ENCODE measurements around the gene CACNA1E.
"Not testable (repeated sequence)": the region's sequence is repeated elsewhere in the genome, so short reads cannot be mapped to it uniquely, and the experiment has no call there.

CACNA1E gene

GRCh38 chr1:181517181-181517875, 34.0 kb downstream of the CACNA1E start:
- no peak for DNase-seq (ENCODE audit: low read depth)

- DNase-seq (ENCODE audit: low read depth), result no peak
These were observed 34.8 kb downstream of the CACNA1E start for GRCh38 chr1:181518152-181518551.

GRCh38 chr1:181522864-181523263, 39.5 kb downstream of the CACNA1E start:
- no peak for DNase-seq (ENCODE audit: low read depth)

- no peak for DNase-seq (ENCODE audit: low read depth)
These were observed 41.9 kb downstream of the CACNA1E start for GRCh38 chr1:181525104-181525721.

GRCh38 chr1:181528241-181528640, 44.9 kb downstream of the CACNA1E start:
- DNase-seq (ENCODE audit: low read depth), result not testable (repeated sequence)

DNA sequence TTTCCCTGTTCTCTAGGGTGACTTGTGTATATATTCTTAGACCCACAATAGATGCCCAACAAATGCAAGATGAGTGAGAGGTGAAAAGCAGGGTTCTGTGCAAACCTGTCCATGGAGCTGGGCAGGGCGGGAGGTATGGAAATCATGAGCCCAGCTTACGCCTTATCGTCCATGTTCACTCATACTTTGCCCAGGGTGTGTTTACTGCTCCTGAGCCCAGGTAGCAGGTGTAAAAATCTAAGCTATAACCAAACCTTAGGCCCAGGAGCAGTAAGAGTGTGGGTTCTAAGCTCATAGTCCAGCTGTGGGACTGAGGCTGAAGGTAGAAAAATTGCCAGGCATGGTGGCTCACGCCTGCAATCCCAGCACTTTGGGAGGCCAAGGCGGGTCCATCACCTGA, 48.1 kb downstream of the CACNA1E start:
- DNase-seq (ENCODE audit: low read depth), result no peak

DNA sequence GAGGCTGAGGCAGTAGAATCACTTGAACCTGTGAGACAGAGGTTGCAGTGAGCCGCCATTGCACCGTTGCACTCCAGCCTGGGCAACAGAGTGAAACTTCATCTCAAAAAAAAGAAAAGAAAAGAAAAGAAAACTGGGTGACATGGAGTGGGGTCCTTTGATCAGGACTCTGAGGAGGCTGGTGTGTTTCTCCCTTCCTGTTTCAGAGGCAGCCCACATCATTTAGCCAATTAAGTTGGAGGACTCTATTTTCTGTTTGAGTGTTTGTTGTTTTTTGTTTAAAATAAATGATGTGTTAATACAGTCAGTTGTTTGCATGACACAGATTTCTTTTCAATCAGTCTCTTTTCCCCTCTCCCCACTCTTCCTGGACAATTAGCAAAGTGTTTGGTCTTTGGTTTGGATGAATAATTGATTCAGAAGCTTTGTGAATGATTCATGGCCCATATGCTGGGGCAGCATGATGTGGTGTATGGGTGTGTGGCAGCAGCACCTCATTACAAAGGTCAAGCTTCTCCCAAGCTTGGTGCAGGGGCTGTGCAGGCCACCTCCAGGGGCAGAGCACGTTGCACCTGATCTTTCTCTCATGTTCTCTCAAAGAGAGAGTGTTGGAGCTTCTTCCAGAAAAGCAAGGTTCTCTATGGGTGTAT, 48.8 kb downstream of the CACNA1E start:
- no peak for DNase-seq (ENCODE audit: low read depth)

GRCh38 chr1:181538836-181539235, 55.5 kb downstream of the CACNA1E start:
- DNase-seq (ENCODE audit: low read depth), result no peak

DNA sequence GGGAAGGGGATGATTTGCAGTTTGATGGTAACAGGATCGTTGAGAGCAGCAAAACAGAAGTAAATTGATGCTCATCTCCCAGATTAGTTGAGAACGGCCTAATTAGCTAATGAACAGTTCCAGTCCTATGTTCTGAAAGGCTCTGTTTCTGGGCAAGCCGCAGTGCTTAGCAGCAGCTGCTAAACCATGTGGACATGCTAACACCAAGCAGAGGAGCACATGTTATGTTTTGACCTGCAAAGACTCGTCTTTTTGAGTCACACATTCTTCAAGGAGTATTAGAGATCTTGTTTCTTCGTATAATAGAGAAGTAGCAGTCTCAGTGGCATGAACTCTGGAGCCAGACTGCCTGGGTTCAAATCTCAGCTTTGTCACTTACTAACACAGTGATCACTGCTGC, 58.1 kb downstream of the CACNA1E start:
- no peak for DNase-seq (ENCODE audit: low read depth)

DNA sequence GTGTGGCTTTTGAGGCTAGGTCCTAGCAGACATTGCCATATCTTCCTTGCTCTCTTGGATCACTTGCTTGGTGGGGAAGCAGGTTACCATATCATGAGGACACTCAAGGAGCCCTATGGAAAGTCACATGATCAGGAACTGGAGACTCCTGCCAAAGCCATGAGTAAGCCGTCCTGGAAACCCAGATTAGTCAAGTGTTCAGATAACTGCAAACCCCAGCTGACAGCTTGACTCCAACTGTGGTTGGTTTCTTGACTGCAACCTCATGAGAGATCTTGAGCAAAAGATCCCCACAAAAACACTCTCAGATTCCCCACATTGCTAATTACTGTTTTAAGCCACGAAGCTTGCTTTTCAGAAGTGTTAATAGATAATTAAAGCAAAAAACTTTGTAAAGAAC, 58.6 kb downstream of the CACNA1E start:
- no peak for DNase-seq (ENCODE audit: low read depth)

- not testable (repeated sequence) for DNase-seq (ENCODE audit: low read depth)
These were observed 59.1 kb downstream of the CACNA1E start for GRCh38 chr1:181542406-181542805.

GRCh38 chr1:181545395-181545794, 62.1 kb downstream of the CACNA1E start:
- DNase-seq (ENCODE audit: low read depth), result no peak

- no peak for DNase-seq (ENCODE audit: low read depth)
These were observed 65.2 kb downstream of the CACNA1E start for GRCh38 chr1:181548497-181548896.

GRCh38 chr1:181551249-181551648, 67.9 kb downstream of the CACNA1E start:
- no peak for DNase-seq (ENCODE audit: low read depth)

GRCh38 chr1:181551754-181552153, 68.4 kb downstream of the CACNA1E start:
- DNase-seq (ENCODE audit: low read depth), result no peak

DNA sequence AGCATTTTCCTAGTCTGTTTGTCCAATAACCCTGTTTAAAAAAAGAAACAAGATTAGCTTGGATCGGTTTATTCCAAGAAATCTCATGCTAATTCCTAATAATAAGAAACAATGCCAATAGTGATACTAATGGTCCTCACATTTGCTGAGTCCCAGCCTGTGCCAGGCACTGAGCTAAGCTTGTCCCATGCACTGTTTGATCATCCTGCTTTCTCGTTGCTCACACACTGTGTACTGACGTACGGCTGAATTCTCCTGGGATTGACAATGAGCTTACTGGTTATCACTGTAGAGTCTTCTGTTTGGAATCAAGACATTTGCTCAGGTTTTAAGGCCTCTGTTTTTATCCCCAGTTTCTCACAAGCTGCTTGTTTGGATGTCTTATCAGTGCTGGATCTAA, 71.1 kb downstream of the CACNA1E start:
- no peak for DNase-seq (ENCODE audit: low read depth)

DNA sequence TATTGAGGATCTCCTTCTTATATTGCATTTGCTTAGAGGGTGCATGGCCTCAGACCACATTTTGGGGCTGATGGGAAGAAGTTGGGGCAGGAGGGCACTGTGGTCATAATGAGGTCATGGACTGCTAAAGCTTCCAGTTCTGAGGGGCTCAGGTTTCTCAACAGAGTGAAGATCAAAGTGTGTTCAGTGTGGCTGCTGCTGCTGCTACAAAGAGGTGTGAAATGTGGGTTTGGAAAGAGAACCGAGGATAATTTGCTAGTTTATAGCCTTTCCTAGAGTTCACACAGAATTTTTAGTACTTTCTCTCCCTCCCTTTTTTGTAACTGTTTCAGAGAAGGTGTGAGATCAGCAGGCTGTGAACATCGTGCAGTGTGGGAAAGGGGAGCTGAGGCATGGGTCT, 73.3 kb downstream of the CACNA1E start:
- DNase-seq (ENCODE audit: low read depth), result no peak

GRCh38 chr1:181557313-181557712, 74.0 kb downstream of the CACNA1E start:
- no peak for DNase-seq (ENCODE audit: low read depth)

DNA sequence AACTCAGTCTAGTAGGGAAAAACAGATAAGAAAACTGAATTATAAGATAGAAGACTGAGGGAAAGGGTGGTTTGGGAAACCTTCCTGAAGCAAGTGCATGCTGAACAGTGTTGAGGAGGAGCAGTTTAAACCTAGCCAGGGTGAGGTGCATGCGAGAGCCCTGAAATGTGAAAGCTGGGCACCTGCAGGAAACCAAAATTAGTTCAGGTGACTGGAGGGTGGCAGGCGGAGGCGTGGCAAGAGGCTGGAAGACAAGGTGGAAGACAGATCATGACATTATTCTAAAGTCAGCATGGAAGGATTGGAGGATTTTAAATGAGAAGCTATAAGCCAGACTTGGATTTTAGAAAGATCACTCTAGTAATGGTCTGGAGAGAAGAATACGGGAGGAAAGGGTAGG, 75.1 kb downstream of the CACNA1E start:
- DNase-seq (ENCODE audit: low read depth), result no peak

- no peak for DNase-seq (ENCODE audit: low read depth)
These were observed 75.8 kb downstream of the CACNA1E start for GRCh38 chr1:181559142-181559541.

DNA sequence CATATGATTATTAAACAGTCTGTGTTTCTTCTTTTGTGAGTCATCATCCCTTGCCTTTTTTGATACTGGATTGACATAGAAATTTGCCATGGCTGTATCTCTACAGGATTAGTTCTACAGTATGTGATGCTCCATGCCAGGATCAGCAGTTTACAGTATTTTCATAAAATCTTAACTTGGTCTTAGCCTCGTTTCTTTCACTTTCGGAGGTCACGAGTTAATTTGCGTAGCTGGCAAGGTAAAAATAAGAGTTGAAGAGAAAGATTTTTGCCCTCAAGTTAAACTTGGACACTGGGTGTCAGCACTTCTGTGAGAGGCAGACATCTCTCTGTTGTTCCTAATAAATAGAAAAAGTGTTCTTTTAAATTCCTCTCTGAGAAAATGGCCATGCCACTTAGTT, 79.1 kb downstream of the CACNA1E start:
- DNase-seq (ENCODE audit: low read depth), result no peak

- DNase-seq (ENCODE audit: low read depth), result no peak
These were observed 85.4 kb downstream of the CACNA1E start for GRCh38 chr1:181568736-181569135.

- DNase-seq (ENCODE audit: low read depth), result no peak
These were observed 94.2 kb downstream of the CACNA1E start for GRCh38 chr1:181577475-181577874.

DNA sequence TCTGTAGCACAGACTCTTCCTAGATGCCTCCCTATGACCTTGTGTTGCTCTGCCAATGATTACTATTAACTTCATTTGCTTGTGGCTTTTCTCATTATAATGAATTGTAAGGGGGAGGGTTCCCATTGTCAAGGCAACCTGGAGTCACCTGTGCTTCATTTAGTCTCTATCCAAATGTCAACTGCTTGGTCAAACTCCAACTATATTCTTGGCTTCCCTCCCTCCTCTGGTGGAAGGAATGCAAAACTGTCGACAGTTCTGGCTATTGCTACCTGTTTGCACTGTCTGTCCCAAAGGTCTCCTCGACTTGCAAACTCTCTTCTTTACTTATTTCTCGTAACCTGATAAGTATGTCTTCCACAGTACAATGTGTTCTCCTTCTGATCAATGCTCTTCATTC, 100.3 kb downstream of the CACNA1E start:
- DNase-seq (ENCODE audit: low read depth), result no peak

Measured in activated T-cell treated with anti-CD3 and anti-CD28 coated beads for 24 hours (primary cell).